HEK293 (cell line): ENCODE data around the gene PNKD.

ENCODE experiments used
- CTCF ChIA-PET: fragments of 350-600 bp; formaldehyde crosslinking; extraction: SDS; loops from one replicate; lab custom pipeline; 2021; ENCODE audit warnings: antibody characterized with exemption; lab: Yijun Ruan, JAX
- POLR2A ChIA-PET: fragments of 300-600 bp; formaldehyde crosslinking; extraction: SDS; loops from one replicate; lab custom pipeline; 2020; ENCODE audit warnings: antibody characterized with exemption, inconsistent platforms; lab: Yijun Ruan, JAX
- H3K27ac ChIP-seq: fragments of 200-500 bp; sonication (Bioruptor generic); 2 replicates; pipeline ENCODE4 v1.5.1; 2014; ENCODE audit warnings: low read depth, low read length, control low read depth, inconsistent platforms; ENCODE audit errors: extremely low read depth
- H3K36me3 ChIP-seq, 2 experiments: fragments of 200-500 bp in 1 of 2; sonication (Bioruptor generic) in 1 of 2; 1 replicate in 1 of 2; 2 replicates in 1 of 2; pipeline ENCODE4 v1.5.1; 2014 to 2017; ENCODE audit warnings: inconsistent platforms in 2 of 2, low read length in 2 of 2; ENCODE audit not compliant: control insufficient read depth in 2 of 2, insufficient read depth in 1 of 2
- H3K4me1 ChIP-seq: fragments of 200-500 bp; sonication (Bioruptor generic); 2 replicates; pipeline ENCODE4 v1.5.1; 2014; ENCODE audit warnings: mild to moderate bottlenecking, low read length, inconsistent platforms; ENCODE audit not compliant: control insufficient read depth, insufficient read depth
- H3K4me3 ChIP-seq: 2 replicates; pipeline ENCODE4 v1.5.1; 2011; ENCODE audit warnings: low read depth, mild to moderate bottlenecking, control low read depth, low read length, moderate library complexity
- H3K9me3 ChIP-seq: fragments of 200-500 bp; sonication (Bioruptor generic); 2 replicates; pipeline ENCODE4 v1.5.1; 2014; ENCODE audit warnings: low read depth, low read length, inconsistent platforms; ENCODE audit not compliant: control insufficient read depth, insufficient read depth
- BCL11A ChIP-seq: fragments of 450-650 bp; formaldehyde crosslinking; IDR thresholded peaks from 2 replicates; pipeline ENCODE4 v1.5.1; 2016; ENCODE audit warnings: low read depth, missing biosample characterization, missing genetic modification characterization
- BCL11B ChIP-seq: fragments of 450-650 bp; formaldehyde crosslinking; IDR thresholded peaks from 2 replicates; pipeline ENCODE4 v1.5.1; 2016; ENCODE audit warnings: low read depth, missing biosample characterization, missing genetic modification characterization
- FEZF1 ChIP-seq: fragments of 450-650 bp; formaldehyde crosslinking; IDR thresholded peaks from 2 replicates; pipeline ENCODE4 v1.5.1; 2016; ENCODE audit warnings: missing biosample characterization, missing genetic modification characterization
- GLI4 ChIP-seq: fragments of 450-650 bp; formaldehyde crosslinking; IDR thresholded peaks from 2 replicates; pipeline ENCODE4 v1.5.1; 2016; ENCODE audit warnings: missing biosample characterization, missing genetic modification characterization
- GLIS1 ChIP-seq: fragments of 450-650 bp; formaldehyde crosslinking; IDR thresholded peaks from 2 replicates; pipeline ENCODE4 v1.5.1; 2016; ENCODE audit warnings: missing biosample characterization, missing genetic modification characterization
- GLIS2 ChIP-seq: fragments of 450-650 bp; formaldehyde crosslinking; IDR thresholded peaks from 2 replicates; pipeline ENCODE4 v1.5.1; 2016; ENCODE audit warnings: missing biosample characterization, missing genetic modification characterization
- KLF8 ChIP-seq: fragments of 450-650 bp; formaldehyde crosslinking; IDR thresholded peaks from 2 replicates; pipeline ENCODE4 v1.5.1; 2016; ENCODE audit warnings: missing biosample characterization, missing genetic modification characterization
- PRDM1 ChIP-seq: fragments of 450-650 bp; formaldehyde crosslinking; IDR thresholded peaks from 2 replicates; pipeline ENCODE4; 2016; ENCODE audit warnings: missing biosample characterization, missing genetic modification characterization
- REPIN1 ChIP-seq: fragments of 450-650 bp; formaldehyde crosslinking; IDR thresholded peaks from 2 replicates; pipeline ENCODE4 v1.5.1; 2017; ENCODE audit warnings: missing biosample characterization, missing genetic modification characterization, low read depth
- ZFP37 ChIP-seq: fragments of 450-650 bp; formaldehyde crosslinking; IDR thresholded peaks from 2 replicates; pipeline ENCODE4 v1.5.1; 2016; ENCODE audit warnings: missing biosample characterization, missing genetic modification characterization
- ZFP41 ChIP-seq: fragments of 450-650 bp; formaldehyde crosslinking; IDR thresholded peaks from 2 replicates; pipeline ENCODE4 v1.5.1; 2016; ENCODE audit warnings: missing biosample characterization, missing genetic modification characterization, borderline replicate concordance
- ZNF132 ChIP-seq: fragments of 450-650 bp; formaldehyde crosslinking; IDR thresholded peaks from 2 replicates; pipeline ENCODE4 v1.5.1; 2017; ENCODE audit warnings: missing biosample characterization, missing genetic modification characterization, borderline replicate concordance
- ZNF133 ChIP-seq: fragments of 450-650 bp; formaldehyde crosslinking; IDR thresholded peaks from 2 replicates; pipeline ENCODE4 v1.5.1; 2016; ENCODE audit warnings: missing biosample characterization, missing genetic modification characterization
- ZNF138 ChIP-seq: fragments of 450-650 bp; formaldehyde crosslinking; IDR thresholded peaks from 2 replicates; pipeline ENCODE4 v1.5.1; 2016; ENCODE audit warnings: missing biosample characterization, missing genetic modification characterization, borderline replicate concordance
- ZNF19 ChIP-seq: fragments of 450-650 bp; formaldehyde crosslinking; IDR thresholded peaks from 2 replicates; pipeline ENCODE4; 2016; ENCODE audit warnings: missing biosample characterization, missing genetic modification characterization, low read depth
- ZNF223 ChIP-seq: fragments of 450-650 bp; formaldehyde crosslinking; IDR thresholded peaks from 2 replicates; pipeline ENCODE4 v1.5.1; 2016; ENCODE audit warnings: missing biosample characterization, missing genetic modification characterization
- ZNF311 ChIP-seq: fragments of 450-650 bp; formaldehyde crosslinking; IDR thresholded peaks from 2 replicates; pipeline ENCODE4 v1.5.1; 2017; ENCODE audit warnings: missing biosample characterization, missing genetic modification characterization, borderline replicate concordance
- ZNF350 ChIP-seq: fragments of 450-650 bp; formaldehyde crosslinking; IDR thresholded peaks from 2 replicates; pipeline ENCODE4 v1.5.0; 2017; ENCODE audit warnings: missing biosample characterization, mild to moderate bottlenecking, missing genetic modification characterization
- ZNF37A ChIP-seq: fragments of 450-650 bp; IDR thresholded peaks from 2 replicates; pipeline ENCODE4 v1.5.1; 2018; ENCODE audit warnings: missing biosample characterization, missing genetic modification characterization
- ZNF426 ChIP-seq: fragments of 450-650 bp; formaldehyde crosslinking; IDR thresholded peaks from 2 replicates; pipeline ENCODE4 v1.5.1; 2017; ENCODE audit warnings: missing biosample characterization, missing genetic modification characterization, mild to moderate bottlenecking, inconsistent platforms, moderate library complexity
- ZNF544 ChIP-seq: fragments of 450-650 bp; formaldehyde crosslinking; IDR thresholded peaks from 2 replicates; pipeline ENCODE4 v1.5.0; 2017; ENCODE audit warnings: missing biosample characterization, missing genetic modification characterization
- ZNF548 ChIP-seq: fragments of 450-650 bp; formaldehyde crosslinking; IDR thresholded peaks from 2 replicates; pipeline ENCODE4 v1.5.1; 2016; ENCODE audit warnings: missing biosample characterization, missing genetic modification characterization
- ZNF549 ChIP-seq: fragments of 450-650 bp; IDR thresholded peaks from 2 replicates; pipeline ENCODE4 v1.5.1; 2018; ENCODE audit warnings: missing biosample characterization, missing genetic modification characterization, mild to moderate bottlenecking, inconsistent platforms, moderate library complexity
- ZNF558 ChIP-seq: fragments of 450-650 bp; formaldehyde crosslinking; IDR thresholded peaks from 2 replicates; pipeline ENCODE4 v1.5.1; 2016; ENCODE audit warnings: missing biosample characterization, missing genetic modification characterization
- ZNF677 ChIP-seq: fragments of 450-650 bp; IDR thresholded peaks from 2 replicates; pipeline ENCODE4 v1.5.0; 2018; ENCODE audit warnings: missing biosample characterization, mild to moderate bottlenecking, missing genetic modification characterization, moderate library complexity
- ZNF792 ChIP-seq: fragments of 450-650 bp; formaldehyde crosslinking; IDR thresholded peaks from 2 replicates; pipeline ENCODE4 v1.5.1; 2016; ENCODE audit warnings: missing biosample characterization, missing genetic modification characterization
- TF ChIP-seq, protein P1 (sequence below): fragments of 450-650 bp; formaldehyde crosslinking; IDR thresholded peaks from 2 replicates; pipeline ENCODE4 v1.5.1; 2016; ENCODE audit warnings: missing biosample characterization, missing genetic modification characterization
- TF ChIP-seq, protein P2 (sequence below): fragments of 450-650 bp; IDR thresholded peaks from 2 replicates; pipeline ENCODE4 v1.5.1; 2018; ENCODE audit warnings: missing biosample characterization, mild to moderate bottlenecking, missing genetic modification characterization
- TF ChIP-seq, protein P3 (sequence below): fragments of 450-650 bp; formaldehyde crosslinking; IDR thresholded peaks from 2 replicates; pipeline ENCODE4 v1.5.1; 2016; ENCODE audit warnings: missing biosample characterization, missing genetic modification characterization
- TF ChIP-seq, protein P4 (sequence below): fragments of 450-650 bp; formaldehyde crosslinking; IDR thresholded peaks from 2 replicates; pipeline ENCODE4 v1.5.1; 2016; ENCODE audit warnings: missing biosample characterization, missing genetic modification characterization, low read depth
- TF ChIP-seq, protein P5 (sequence below): fragments of 450-650 bp; formaldehyde crosslinking; IDR thresholded peaks from 2 replicates; pipeline ENCODE4 v1.5.1; 2016; ENCODE audit warnings: missing biosample characterization, missing genetic modification characterization

The PNKD gene

DNA sequence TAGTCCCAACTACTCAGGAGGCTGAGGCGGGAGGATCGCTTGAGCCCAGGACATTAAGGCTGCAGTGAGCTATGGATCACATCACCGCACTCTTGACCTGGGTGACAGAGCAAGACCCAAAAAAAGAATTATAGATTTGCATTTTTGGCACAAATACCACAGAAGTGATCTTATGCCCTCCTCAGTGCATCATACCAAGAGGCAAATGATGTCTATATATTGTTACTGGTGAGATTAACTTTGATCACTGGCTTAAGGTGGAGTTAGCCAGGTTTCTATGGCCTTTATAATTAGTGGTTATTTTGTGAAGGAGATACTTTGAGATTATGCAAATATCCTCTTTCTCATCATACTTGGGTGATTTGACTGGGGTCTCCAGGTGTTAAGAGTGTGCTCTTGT, 64.2 kb downstream of the PNKD start:
- CTCF ChIA-PET, result no interaction called here

DNA sequence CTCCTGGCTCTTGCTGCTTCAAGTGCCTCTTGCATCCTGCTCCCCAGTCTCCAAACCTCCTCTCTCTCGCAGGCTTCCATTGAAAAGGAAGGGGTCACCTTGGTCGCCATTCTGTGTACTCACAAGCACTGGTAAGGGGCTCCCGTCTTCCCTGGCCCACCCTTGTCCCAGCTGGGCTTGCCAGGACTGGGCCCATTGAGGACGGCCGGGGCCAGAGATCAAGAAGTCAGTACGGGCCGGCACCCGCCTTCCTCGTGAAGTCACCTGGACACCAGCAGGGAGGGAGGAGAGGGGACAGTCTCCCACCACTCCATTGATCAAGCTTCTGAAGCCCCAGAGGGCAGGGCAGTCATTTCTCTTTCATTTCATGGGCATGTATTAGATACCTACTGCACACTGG, 70.3 kb downstream of the PNKD start:
- ChIA-PET CTCF (interaction anchor here (0.6 kb wide), 3 partner anchors 15 to 979 kb away, joined by 3 to 5 read pairs (median 3); no protein-coding TSS in a partner anchor), POLR2A (no interaction called here)
- H3K27ac ChIP-seq, result no peak overlapping the region
- no peaks in the 10 kb centered on the region for H3K9me3 ChIP-seq
- H3K36me3 ChIP-seq, result no peaks in the 10 kb centered on the region
- H3K4me3 ChIP-seq, result no peak overlapping the region
- no peak for TF ChIP-seq ZNF350 (tag by site-specific recombination)
- no peak for TF ChIP-seq ZNF426 (tag by site-specific recombination)
- TF ChIP-seq ZNF558 (tag by site-specific recombination), result no peak
- TF ChIP-seq, protein P1, sequence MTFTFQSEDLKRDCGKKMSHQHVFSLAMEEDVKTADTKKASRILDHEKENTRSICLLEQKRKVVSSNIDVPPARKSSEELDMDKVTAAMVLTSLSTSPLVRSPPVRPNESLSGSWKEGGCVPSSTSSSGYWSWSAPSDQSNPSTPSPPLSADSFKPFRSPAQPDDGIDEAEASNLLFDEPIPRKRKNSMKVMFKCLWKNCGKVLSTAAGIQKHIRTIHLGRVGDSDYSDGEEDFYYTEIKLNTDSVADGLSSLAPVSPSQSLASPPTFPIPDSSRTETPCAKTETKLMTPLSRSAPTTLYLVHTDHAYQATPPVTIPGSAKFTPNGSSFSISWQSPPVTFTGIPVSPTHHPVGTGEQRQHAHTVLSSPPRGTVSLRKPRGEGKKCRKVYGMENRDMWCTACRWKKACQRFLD (tag by site-specific recombination), result no peak
- TF ChIP-seq, protein P2, sequence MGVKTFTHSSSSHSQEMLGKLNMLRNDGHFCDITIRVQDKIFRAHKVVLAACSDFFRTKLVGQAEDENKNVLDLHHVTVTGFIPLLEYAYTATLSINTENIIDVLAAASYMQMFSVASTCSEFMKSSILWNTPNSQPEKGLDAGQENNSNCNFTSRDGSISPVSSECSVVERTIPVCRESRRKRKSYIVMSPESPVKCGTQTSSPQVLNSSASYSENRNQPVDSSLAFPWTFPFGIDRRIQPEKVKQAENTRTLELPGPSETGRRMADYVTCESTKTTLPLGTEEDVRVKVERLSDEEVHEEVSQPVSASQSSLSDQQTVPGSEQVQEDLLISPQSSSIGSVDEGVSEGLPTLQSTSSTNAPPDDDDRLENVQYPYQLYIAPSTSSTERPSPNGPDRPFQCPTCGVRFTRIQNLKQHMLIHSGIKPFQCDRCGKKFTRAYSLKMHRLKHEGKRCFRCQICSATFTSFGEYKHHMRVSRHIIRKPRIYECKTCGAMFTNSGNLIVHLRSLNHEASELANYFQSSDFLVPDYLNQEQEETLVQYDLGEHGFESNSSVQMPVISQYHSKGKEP, result no peak
- no peak for TF ChIP-seq ZNF544
- TF ChIP-seq ZNF138, result no peak
- TF ChIP-seq ZNF132 (tag by site-specific recombination), result no peak
- TF ChIP-seq, protein P3, sequence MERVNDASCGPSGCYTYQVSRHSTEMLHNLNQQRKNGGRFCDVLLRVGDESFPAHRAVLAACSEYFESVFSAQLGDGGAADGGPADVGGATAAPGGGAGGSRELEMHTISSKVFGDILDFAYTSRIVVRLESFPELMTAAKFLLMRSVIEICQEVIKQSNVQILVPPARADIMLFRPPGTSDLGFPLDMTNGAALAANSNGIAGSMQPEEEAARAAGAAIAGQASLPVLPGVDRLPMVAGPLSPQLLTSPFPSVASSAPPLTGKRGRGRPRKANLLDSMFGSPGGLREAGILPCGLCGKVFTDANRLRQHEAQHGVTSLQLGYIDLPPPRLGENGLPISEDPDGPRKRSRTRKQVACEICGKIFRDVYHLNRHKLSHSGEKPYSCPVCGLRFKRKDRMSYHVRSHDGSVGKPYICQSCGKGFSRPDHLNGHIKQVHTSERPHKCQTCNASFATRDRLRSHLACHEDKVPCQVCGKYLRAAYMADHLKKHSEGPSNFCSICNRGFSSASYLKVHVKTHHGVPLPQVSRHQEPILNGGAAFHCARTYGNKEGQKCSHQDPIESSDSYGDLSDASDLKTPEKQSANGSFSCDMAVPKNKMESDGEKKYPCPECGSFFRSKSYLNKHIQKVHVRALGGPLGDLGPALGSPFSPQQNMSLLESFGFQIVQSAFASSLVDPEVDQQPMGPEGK (tag by site-specific recombination), result no peak
- no peak for TF ChIP-seq ZFP37 (tag by site-specific recombination)
- no peak for TF ChIP-seq ZNF133 (tag by site-specific recombination)
- TF ChIP-seq ZNF37A (tag by site-specific recombination), result no peak
- TF ChIP-seq ZNF792 (tag by site-specific recombination), result no peak
- no peak for TF ChIP-seq ZNF19 (tag by site-specific recombination)
- TF ChIP-seq KLF8 (tag by site-specific recombination), result no peak
- H3K4me1 ChIP-seq, result peaks cover 2% of the 10 kb centered on the region

More for the DNA sequence above, 64.2 kb downstream of the PNKD start:
- Histone ChIP-seq H3K4me3 (no peak overlapping the region), H3K9me3 (no peaks in the 10 kb centered on the region), H3K36me3 (no peaks in the 10 kb centered on the region), H3K4me1 (no peaks in the 10 kb centered on the region), H3K27ac (no peak overlapping the region)
- POLR2A ChIA-PET, result no interaction called here
- TF ChIP-seq GLIS2 (tag by site-specific recombination) (no peak), BCL11B (tag by site-specific recombination) (no peak), ZNF677 (tag by site-specific recombination) (no peak), FEZF1 (no peak), GLI4 (tag by site-specific recombination) (no peak), ZFP41 (tag by site-specific recombination) (no peak), ZNF223 (tag by site-specific recombination) (no peak), ZNF548 (tag by site-specific recombination) (no peak), ZNF549 (tag by site-specific recombination) (no peak), REPIN1 (no peak), BCL11A (tag by site-specific recombination) (no peak), ZNF311 (tag by site-specific recombination) (no peak), PRDM1 (tag by site-specific recombination) (no peak), GLIS1 (tag by site-specific recombination) (no peak)
- TF ChIP-seq, protein P4, sequence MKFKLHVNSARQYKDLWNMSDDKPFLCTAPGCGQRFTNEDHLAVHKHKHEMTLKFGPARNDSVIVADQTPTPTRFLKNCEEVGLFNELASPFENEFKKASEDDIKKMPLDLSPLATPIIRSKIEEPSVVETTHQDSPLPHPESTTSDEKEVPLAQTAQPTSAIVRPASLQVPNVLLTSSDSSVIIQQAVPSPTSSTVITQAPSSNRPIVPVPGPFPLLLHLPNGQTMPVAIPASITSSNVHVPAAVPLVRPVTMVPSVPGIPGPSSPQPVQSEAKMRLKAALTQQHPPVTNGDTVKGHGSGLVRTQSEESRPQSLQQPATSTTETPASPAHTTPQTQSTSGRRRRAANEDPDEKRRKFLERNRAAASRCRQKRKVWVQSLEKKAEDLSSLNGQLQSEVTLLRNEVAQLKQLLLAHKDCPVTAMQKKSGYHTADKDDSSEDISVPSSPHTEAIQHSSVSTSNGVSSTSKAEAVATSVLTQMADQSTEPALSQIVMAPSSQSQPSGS (tag by site-specific recombination), result no peak
- TF ChIP-seq, protein P5, sequence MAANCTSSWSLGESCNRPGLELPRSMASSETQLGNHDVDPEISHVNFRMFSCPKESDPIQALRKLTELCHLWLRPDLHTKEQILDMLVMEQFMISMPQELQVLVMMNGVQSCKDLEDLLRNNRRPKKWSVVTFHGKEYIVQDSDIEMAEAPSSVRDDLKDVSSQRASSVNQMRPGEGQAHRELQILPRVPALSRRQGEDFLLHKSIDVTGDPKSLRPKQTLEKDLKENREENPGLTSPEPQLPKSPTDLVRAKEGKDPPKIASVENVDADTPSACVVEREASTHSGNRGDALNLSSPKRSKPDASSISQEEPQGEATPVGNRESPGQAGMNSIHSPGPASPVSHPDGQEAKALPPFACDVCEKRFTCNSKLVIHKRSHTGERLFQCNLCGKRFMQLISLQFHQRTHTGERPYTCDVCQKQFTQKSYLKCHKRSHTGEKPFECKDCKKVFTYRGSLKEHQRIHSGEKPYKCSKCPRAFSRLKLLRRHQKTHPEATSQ (tag by site-specific recombination), result no peak
